ENCODE results near the gene STOML3.

STOML3 gene

DNA sequence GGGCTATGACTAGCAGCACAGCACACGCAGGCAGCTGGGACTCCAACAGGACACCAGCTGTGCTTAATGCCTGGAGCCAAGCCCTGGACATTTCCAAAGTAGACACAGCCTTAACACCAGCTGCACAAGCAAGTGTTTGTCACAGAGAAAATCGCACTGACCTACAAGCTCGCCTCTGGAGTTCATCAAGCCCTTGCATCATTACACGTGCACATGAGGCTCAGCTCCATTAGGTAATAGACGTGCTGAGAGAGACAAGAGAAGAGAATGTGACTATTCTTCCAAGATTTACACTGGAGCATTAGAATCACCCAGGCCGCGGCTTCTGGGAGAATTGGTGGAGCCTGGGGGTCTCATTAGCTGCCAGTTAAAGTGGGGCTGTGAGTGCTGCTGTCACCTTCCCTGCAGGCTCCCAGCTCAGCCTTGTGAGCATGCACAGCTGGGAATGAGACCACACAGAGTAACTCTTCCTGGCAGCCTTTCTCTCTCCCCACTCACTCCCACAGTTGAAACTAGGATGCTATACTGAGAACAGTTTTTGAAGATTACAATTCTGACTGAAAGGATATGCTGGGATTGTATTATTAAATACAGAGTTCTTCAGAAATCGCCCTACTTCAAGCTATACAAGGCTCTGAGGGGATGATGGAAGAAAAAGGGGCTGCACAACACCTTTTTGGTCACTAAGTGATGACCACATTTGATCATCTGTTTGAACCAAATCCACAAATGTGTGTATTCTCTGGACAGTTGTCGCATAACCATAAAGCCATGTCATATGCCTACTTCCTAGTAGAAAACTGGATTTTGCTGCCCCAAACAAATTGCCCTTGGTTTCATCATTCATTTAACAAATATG lies 10.5 kb downstream of the STOML3 start:
- TF ChIP-seq, protein P1, sequence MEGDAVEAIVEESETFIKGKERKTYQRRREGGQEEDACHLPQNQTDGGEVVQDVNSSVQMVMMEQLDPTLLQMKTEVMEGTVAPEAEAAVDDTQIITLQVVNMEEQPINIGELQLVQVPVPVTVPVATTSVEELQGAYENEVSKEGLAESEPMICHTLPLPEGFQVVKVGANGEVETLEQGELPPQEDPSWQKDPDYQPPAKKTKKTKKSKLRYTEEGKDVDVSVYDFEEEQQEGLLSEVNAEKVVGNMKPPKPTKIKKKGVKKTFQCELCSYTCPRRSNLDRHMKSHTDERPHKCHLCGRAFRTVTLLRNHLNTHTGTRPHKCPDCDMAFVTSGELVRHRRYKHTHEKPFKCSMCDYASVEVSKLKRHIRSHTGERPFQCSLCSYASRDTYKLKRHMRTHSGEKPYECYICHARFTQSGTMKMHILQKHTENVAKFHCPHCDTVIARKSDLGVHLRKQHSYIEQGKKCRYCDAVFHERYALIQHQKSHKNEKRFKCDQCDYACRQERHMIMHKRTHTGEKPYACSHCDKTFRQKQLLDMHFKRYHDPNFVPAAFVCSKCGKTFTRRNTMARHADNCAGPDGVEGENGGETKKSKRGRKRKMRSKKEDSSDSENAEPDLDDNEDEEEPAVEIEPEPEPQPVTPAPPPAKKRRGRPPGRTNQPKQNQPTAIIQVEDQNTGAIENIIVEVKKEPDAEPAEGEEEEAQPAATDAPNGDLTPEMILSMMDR (IDR thresholded peaks at IDR 0.05; ENCODE audit: low read depth, low read length), result no peak
- DNase-seq, result peak; percentile 47
- Histone ChIP-seq H3K4me1 (peaks cover 12% of the 10 kb centered on the region; the same call in 1 of the 2 replicates), H3K27me3 (no peaks in the 10 kb centered on the region), H3K9me3 (no peaks in the 10 kb centered on the region), H3K4me3 (ENCODE audit: low read depth, low read length) (peak overlapping the region; percentile 11), H3K36me3 (no peaks in the 10 kb centered on the region)

DNA sequence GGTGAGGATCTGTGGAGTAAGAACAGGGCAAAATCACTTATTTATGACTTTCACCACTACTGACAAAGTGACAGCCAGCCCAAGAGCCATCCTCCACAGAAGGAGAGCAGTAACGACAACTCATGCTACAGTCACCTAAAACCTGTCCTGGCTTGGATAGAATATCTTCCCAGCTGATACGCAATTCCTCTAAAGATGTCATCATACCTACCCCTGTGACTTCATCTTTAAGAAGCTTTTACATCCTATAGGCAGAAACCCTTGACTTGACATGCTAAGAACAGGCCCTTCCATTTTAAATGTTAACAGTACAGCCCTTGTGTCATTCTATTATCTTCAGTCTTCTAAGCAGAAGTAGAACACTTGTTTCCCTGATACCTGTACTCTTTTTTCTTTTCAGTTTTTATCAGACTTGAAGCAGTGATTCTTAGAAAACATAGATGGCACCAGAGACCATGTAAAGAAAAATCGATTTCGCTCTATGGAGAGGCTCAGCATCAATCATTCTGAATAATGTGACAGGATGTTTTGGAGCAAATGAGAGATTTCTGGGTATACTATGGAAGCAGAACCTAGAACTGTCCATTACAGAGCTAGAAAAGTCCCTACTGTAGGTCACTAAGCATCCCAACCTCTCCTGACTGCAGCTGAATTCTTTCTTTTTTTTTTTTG lies 20.1 kb downstream of the STOML3 start:
- H3K27me3 ChIP-seq, result peaks cover 3% of the 10 kb centered on the region; the same call in 1 of the 2 replicates
- TF ChIP-seq, protein P1 (IDR thresholded peaks at IDR 0.05; ENCODE audit: low read depth, low read length), result peak; percentile 39
- DNase-seq, result no peak

DNA sequence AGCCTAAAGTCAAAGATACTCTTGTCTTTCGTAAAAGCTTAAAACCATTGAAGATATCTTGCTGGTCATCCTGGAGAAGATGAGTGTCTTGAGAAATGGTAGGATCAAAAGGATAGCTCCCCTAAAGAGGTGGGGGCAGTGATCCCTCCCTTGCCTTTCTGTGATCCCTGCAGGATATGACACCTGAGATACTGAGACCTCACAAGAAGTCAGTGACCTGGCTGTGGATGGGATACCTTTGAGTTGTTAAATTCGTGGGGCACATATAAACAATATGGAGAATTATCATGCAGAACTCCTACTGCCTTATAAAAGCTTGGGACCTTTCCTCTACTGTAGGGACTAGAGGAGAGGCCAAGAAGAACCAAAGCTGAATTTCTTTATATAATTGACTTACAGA lies 21.4 kb downstream of the STOML3 start:
- TF ChIP-seq, protein P1 (IDR thresholded peaks at IDR 0.05; ENCODE audit: low read depth, low read length), result no peak
- no peaks in the 10 kb centered on the region for H3K4me1 ChIP-seq
- no peak overlapping the region for H3K4me3 ChIP-seq (ENCODE audit: low read depth, low read length)
- no peaks in the 10 kb centered on the region for H3K9me3 ChIP-seq
- peaks cover 8% of the 10 kb centered on the region; the same call in 1 of the 2 replicates for H3K27me3 ChIP-seq
- no peak for DNase-seq
- no peaks in the 10 kb centered on the region for H3K36me3 ChIP-seq

More for the DNA sequence above, 20.1 kb downstream of the STOML3 start:
- Histone ChIP-seq H3K4me3 (ENCODE audit: low read depth, low read length) (no peak overlapping the region), H3K4me1 (no peaks in the 10 kb centered on the region), H3K9me3 (no peaks in the 10 kb centered on the region), H3K36me3 (no peaks in the 10 kb centered on the region)

DNA sequence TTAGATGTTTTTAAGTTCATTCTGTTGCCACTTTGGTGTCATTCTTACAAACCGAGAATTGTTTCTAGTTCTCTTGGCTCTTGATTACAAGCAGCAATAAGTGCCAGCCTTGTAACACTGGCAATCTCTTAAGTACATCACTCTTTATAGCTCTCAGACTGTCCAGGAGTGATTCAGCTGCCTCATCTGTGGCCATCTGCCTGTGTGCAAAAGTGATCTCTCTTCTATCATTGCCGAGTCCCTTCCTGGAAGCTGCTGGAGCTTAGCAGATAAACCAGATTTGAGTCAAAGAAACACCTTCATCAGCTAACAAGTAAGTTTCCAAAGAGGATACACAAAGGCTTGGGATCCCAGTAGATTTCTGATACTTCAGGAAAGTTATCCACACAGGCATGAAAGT lies 23.2 kb downstream of the STOML3 start:
- Histone ChIP-seq H3K27me3 (peaks cover 8% of the 10 kb centered on the region; the same call in 1 of the 2 replicates), H3K9me3 (no peaks in the 10 kb centered on the region), H3K4me3 (ENCODE audit: low read depth, low read length) (no peak overlapping the region), H3K4me1 (no peaks in the 10 kb centered on the region), H3K36me3 (no peaks in the 10 kb centered on the region)
- DNase-seq, result no peak
- TF ChIP-seq, protein P1 (IDR thresholded peaks at IDR 0.05; ENCODE audit: low read depth, low read length), result no peak

DNA sequence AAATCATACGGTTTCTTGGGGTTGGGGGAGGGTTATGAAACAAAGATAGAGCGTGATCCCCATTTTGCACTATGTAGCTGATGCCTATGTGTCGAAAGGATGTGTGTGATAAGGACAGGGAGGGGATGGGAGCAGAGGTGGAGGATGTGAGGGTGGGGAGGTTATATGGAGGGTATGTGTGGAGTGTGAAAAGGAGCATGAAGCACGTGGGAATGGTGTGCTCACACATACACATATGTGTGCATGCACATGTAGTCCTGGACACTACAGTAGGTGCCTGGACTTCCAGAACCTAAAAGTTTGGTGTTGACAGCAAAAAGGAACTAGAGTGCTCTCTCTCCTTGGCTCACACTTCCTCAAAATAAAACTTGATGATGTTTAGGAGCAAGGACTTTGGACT lies 25.4 kb downstream of the STOML3 start:
- TF ChIP-seq, protein P1 (IDR thresholded peaks at IDR 0.05; ENCODE audit: low read depth, low read length), result no peak
- DNase-seq, result no peak
- H3K4me3 ChIP-seq (ENCODE audit: low read depth, low read length), result no peak overlapping the region
- H3K9me3 ChIP-seq, result no peaks in the 10 kb centered on the region
- H3K36me3 ChIP-seq, result no peaks in the 10 kb centered on the region
- H3K4me1 ChIP-seq, result no peaks in the 10 kb centered on the region
- peaks cover 8% of the 10 kb centered on the region; the same call in 1 of the 2 replicates for H3K27me3 ChIP-seq
